Skeletal muscle tissue (tissue), 4 donors: ENCODE measurements around the gene TRAK1. TPM values are rescaled to one million over a fixed set of nuclear protein-coding genes. Genes with fewer than 3 reads are reported as not detected.
A peak's percentile ranks its signal among the peaks of the same experiment; 100 is the strongest.

Experiments used
- H3K27ac ChIP-seq: one replicate; pipeline ENCODE4 v1.7.0; 2013; ENCODE audit warnings: mild to moderate bottlenecking, low read depth, low read length, inconsistent platforms
- H3K27me3 ChIP-seq, 3 donors: one replicate each; pipeline ENCODE4 v1.7.0; 2013; ENCODE audit warnings: low read length in 3 of 3; ENCODE audit not compliant: control insufficient read depth in 3 of 3, insufficient read depth in 3 of 3
- H3K36me3 ChIP-seq, 3 donors: one replicate each; pipeline ENCODE4 v1.7.0; 2013; ENCODE audit warnings: low read length in 3 of 3; ENCODE audit not compliant: control insufficient read depth in 3 of 3, insufficient read depth in 3 of 3
- H3K4me1 ChIP-seq, 3 donors: one replicate each; pipeline ENCODE4 v1.7.0; 2013; ENCODE audit warnings: low read length in 3 of 3, mild to moderate bottlenecking in 3 of 3; ENCODE audit not compliant: control insufficient read depth in 3 of 3, insufficient read depth in 3 of 3
- H3K4me3 ChIP-seq, 3 donors: one replicate each; pipeline ENCODE4 v1.7.0; 2013; ENCODE audit warnings: low read length in 3 of 3
- H3K9ac ChIP-seq, 3 donors: one replicate each; pipeline ENCODE4 v1.7.0; 2013; ENCODE audit warnings: low read length in 3 of 3, mild to moderate bottlenecking in 3 of 3, moderate library complexity in 2 of 3, low read depth in 1 of 3
- H3K9me3 ChIP-seq, 3 donors: one replicate each; pipeline ENCODE4 v1.7.0; 2013; ENCODE audit warnings: low read length in 3 of 3; ENCODE audit not compliant: control insufficient read depth in 3 of 3
- total RNA-seq: library from RNA; depleted of rRNA; stranded (reverse); fragments of >200 nt; gene quantifications from one replicate; pipeline ENCODE4 v1.2.3, GENCODE V29; 2014
- donor health status: Osteomylitis.

TRAK1 gene
- total RNA-seq, 1 donor from 2014 or later, result 57.9 TPM

DNA sequence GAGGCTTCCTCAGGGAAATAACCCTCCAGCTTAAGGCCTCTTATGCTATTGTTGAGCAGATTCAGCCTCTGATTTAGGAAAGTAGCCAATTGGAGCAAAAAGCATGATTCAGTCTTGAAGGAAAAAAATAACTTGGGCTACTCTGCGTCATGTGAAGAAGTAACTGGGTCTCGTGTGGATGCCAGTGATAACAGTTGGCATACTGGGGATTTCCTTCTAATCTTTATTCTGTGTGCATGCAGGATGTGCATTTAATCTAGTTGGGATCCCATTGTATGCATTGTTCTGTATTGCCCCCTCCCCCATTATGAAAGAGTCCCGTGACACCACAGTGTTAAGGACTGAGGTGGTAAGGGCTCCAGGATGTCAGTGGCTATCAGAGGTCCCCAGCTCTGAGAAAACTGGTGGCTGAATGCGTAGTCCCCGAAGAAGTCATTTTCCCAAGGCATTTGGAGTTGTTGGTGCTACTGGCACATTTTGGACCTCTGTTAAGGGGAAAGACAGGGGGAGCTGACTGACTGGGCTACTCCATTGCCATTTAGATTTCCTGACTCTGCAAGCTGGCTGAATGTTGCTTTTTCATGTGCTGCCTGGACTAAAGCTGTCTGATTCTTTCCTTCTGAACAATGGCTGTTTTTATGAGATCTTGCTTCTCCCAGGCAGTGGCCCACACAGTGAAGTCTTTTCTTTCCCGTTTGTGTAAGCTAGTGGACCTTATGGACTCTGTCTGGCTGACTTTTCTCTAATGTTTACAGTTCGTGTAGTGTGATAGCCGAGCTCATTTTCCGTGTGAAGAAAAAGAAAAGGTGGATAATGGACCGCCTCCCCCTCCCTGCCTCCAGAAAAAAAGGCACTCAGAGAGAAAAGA is 38.4 kb upstream of the TRAK1 start:
- H3K9me3 ChIP-seq, result no peaks in the 10 kb centered on the region
- peaks cover 50 to 55% (median 53%) of the 10 kb centered on the region in 3 donors for H3K4me1 ChIP-seq
- H3K36me3 ChIP-seq, result no peaks in the 10 kb centered on the region
- H3K9ac ChIP-seq, result peak overlapping the region; percentile 0 to 71 (median 58)
- H3K4me3 ChIP-seq, result peak overlapping the region; percentile 8 to 27 (median 12)
- H3K27me3 ChIP-seq, result no peaks in the 10 kb centered on the region
- peak overlapping the region; percentile 67 for H3K27ac ChIP-seq

GRCh38 chr3:42053476-42053875 is 37.7 kb upstream of the TRAK1 start:
- H3K9ac ChIP-seq, result peak overlapping the region in 2 of 3 donors; percentile 41 to 55
- peak overlapping the region; percentile 79 for H3K27ac ChIP-seq
- peaks cover 53 to 59% (median 56%) of the 10 kb centered on the region in 3 donors for H3K4me1 ChIP-seq
- H3K9me3 ChIP-seq, result no peaks in the 10 kb centered on the region
- no peaks in the 10 kb centered on the region for H3K27me3 ChIP-seq
- H3K36me3 ChIP-seq, result no peaks in the 10 kb centered on the region
- peak overlapping the region in 2 of 3 donors; percentile 23 to 42 for H3K4me3 ChIP-seq

- Histone ChIP-seq H3K36me3 (no peaks in the 10 kb centered on the region), H3K4me1 (peaks cover 50 to 64% (median 55%) of the 10 kb centered on the region in 3 donors), H3K27me3 (no peaks in the 10 kb centered on the region), H3K9ac (no peak overlapping the region), H3K4me3 (no peak overlapping the region), H3K27ac (peak overlapping the region; percentile 37), H3K9me3 (no peaks in the 10 kb centered on the region)
Observed at GRCh38 chr3:42055291-42055690, 35.9 kb upstream of the TRAK1 start.

GRCh38 chr3:42056840-42057239 is 34.3 kb upstream of the TRAK1 start:
- no peaks in the 10 kb centered on the region for H3K27me3 ChIP-seq
- H3K9ac ChIP-seq, result peak overlapping the region in 2 of 3 donors; percentile 33 to 40
- H3K4me1 ChIP-seq, result peaks cover 57 to 67% (median 58%) of the 10 kb centered on the region in 3 donors
- peak overlapping the region; percentile 66 for H3K27ac ChIP-seq
- H3K4me3 ChIP-seq, result peak overlapping the region in 2 of 3 donors; percentile 30
- no peaks in the 10 kb centered on the region for H3K36me3 ChIP-seq
- H3K9me3 ChIP-seq, result no peaks in the 10 kb centered on the region

DNA sequence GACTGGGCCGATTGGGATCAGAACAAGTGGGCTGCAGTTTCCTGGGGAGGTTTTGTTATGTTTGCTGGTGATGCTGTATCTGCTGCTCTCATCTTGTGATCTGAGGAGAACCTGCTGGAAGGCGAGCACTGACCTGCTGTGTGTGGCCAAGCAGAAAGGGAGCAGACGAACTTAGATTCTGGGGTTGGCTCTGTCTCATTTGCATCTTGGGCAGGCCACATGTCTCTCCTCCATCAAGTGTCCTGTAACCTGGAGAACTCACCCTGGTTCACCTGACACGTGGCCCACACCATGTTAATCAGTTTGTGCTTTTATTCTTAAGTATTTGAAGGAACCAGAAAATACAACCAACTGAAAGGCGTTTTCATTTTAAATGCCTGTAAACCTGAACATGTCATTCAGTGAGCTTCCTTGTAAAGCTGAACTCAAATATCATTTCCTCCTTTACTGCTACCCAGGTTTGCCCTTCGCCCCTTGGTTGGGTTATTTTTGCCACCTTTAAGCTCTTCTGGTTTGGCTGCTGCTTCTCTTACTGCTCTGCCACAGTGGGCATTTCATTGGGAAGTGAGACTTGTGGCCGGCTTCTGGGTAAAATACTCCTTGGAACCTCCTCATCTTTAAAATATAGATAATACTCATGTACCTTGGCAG is 33.5 kb upstream of the TRAK1 start:
- H3K4me1 ChIP-seq, result peaks cover 57 to 67% (median 58%) of the 10 kb centered on the region in 3 donors
- H3K36me3 ChIP-seq, result no peaks in the 10 kb centered on the region
- H3K9ac ChIP-seq, result peak overlapping the region in 1 of 3 donors; percentile 40
- no peaks in the 10 kb centered on the region for H3K9me3 ChIP-seq
- H3K4me3 ChIP-seq, result peak overlapping the region in 2 of 3 donors; percentile 30 to 36
- H3K27me3 ChIP-seq, result no peaks in the 10 kb centered on the region
- peak overlapping the region; percentile 66 for H3K27ac ChIP-seq

DNA sequence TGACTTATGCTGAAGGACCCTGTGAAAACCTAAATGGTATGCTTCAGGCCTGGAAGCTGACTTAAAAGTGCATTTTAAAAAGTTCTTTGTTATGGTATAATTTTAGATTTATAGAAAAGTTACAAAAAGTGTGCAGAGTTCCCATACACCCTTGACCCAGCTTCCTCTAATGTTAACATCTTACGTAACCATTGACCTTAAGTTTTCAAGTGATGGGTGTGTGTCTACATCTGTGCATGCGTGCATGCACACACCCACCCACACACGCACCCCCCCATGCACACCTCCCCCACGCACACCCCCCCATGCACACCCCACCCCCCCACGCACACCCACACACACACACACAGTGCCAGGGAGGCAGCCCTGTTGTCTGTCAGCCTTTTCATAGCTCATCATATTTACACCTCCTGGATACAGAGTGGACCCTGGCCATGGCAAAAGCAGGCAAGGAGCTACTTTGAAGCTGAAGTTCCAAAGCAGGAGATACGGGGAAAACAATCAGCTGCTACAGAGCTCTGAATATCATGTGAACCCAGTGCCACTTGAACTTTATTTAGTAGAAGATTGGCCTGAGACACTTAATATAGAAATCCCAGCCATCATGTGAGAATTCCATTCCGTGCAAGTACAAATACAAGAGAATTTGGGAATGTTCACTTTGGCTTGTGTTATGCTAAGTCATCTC is 30.0 kb upstream of the TRAK1 start:
- Histone ChIP-seq H3K27me3 (no peaks in the 10 kb centered on the region), H3K9me3 (no peaks in the 10 kb centered on the region), H3K4me1 (peaks cover 54 to 67% (median 61%) of the 10 kb centered on the region in 3 donors), H3K36me3 (no peaks in the 10 kb centered on the region), H3K4me3 (peak overlapping the region; percentile 16 to 52 (median 47)), H3K27ac (peak overlapping the region; percentile 96), H3K9ac (peak overlapping the region; percentile 54 to 73 (median 68))

DNA sequence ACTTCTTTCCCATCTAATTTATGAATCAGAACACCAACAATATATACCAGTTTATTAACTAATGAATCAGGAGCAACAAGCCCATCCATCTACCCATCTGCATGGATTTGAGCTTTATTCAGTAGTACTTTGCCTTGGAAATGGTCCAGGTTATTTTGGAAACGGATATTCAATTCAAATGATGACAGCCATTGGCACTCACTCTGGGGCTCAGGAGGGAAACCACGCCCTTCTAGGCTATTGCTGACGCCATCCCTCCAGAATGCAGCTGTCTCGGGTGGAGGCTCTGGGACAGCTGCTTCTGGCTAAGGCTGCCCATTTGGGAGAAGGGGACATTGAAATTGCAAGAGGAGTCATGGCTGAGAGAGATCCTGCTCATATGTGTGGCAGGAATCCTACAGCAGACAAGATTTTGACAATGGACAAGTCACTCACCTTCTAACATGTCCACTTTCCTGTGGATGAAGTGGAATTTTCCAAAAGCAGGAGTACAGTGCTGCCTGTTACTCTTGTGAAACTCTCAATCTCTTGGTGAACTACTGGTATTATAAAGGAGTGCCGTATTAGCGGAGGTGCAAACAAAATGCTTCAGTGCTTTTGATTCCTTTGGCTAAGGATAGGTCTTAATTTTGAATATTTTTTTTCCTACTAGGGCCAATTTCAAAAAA is 29.3 kb upstream of the TRAK1 start:
- no peaks in the 10 kb centered on the region for H3K9me3 ChIP-seq
- no peaks in the 10 kb centered on the region for H3K36me3 ChIP-seq
- peaks cover 58 to 71% (median 64%) of the 10 kb centered on the region in 3 donors for H3K4me1 ChIP-seq
- H3K9ac ChIP-seq, result peak overlapping the region; percentile 73 to 82 (median 80)
- H3K27me3 ChIP-seq, result no peaks in the 10 kb centered on the region
- H3K27ac ChIP-seq, result peak overlapping the region; percentile 96
- peak overlapping the region; percentile 56 to 67 (median 57) for H3K4me3 ChIP-seq

GRCh38 chr3:42062464-42062863 is 28.7 kb upstream of the TRAK1 start:
- Histone ChIP-seq H3K27ac (peak overlapping the region; percentile 96), H3K9me3 (no peaks in the 10 kb centered on the region), H3K4me1 (peaks cover 56 to 70% (median 62%) of the 10 kb centered on the region in 3 donors), H3K36me3 (no peaks in the 10 kb centered on the region), H3K9ac (peak overlapping the region; percentile 73 to 82 (median 80)), H3K4me3 (peak overlapping the region in 1 of 3 donors; percentile 56), H3K27me3 (no peaks in the 10 kb centered on the region)

DNA sequence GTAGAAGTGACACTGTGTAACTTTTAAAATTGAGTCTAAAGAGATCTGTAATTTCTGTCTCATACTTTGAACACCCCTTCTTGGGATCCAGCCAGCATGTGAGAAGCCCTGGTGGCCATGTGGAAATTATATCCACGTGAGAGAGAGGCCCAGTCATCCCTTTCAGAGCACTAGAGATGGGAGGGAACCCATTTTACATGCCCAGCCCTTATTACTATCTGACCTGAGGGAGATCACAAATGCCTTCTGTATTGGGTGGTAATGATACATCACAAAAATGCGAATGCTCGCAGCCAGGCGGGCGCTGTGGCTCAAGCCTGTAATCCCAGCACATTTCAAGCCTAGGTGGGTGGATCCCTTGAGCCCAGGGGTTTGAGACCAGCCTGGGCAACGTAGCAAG is 27.3 kb upstream of the TRAK1 start:
- Histone ChIP-seq H3K36me3 (no peaks in the 10 kb centered on the region), H3K4me3 (no peak overlapping the region), H3K27me3 (no peaks in the 10 kb centered on the region), H3K27ac (peak overlapping the region; percentile 96), H3K9ac (peak overlapping the region in 1 of 3 donors; percentile 2), H3K9me3 (no peaks in the 10 kb centered on the region), H3K4me1 (peaks cover 63 to 71% (median 68%) of the 10 kb centered on the region in 3 donors)
